GM10266 (cell line): ENCODE measurements around the gene GLYAT.

Source experiments
- DNase-seq: peaks from one replicate; pipeline ENCODE4 v3.0.0; 2012; ENCODE audit errors: extremely low spot score
- TF ChIP-seq, protein P1 (sequence below): IDR thresholded peaks from 2 replicates; pipeline ENCODE4 v1.5.1; 2012; ENCODE audit warnings: mild to moderate bottlenecking, low read depth; ENCODE audit not compliant: control insufficient read depth, insufficient read depth; ENCODE audit errors: missing control alignments

Gene GLYAT

GRCh38 chr11:58742981-58743880, 11.5 kb upstream of the GLYAT start:
- TF ChIP-seq, protein P1, sequence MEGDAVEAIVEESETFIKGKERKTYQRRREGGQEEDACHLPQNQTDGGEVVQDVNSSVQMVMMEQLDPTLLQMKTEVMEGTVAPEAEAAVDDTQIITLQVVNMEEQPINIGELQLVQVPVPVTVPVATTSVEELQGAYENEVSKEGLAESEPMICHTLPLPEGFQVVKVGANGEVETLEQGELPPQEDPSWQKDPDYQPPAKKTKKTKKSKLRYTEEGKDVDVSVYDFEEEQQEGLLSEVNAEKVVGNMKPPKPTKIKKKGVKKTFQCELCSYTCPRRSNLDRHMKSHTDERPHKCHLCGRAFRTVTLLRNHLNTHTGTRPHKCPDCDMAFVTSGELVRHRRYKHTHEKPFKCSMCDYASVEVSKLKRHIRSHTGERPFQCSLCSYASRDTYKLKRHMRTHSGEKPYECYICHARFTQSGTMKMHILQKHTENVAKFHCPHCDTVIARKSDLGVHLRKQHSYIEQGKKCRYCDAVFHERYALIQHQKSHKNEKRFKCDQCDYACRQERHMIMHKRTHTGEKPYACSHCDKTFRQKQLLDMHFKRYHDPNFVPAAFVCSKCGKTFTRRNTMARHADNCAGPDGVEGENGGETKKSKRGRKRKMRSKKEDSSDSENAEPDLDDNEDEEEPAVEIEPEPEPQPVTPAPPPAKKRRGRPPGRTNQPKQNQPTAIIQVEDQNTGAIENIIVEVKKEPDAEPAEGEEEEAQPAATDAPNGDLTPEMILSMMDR = peak; percentile 7
- DNase-seq = no peak

DNA sequence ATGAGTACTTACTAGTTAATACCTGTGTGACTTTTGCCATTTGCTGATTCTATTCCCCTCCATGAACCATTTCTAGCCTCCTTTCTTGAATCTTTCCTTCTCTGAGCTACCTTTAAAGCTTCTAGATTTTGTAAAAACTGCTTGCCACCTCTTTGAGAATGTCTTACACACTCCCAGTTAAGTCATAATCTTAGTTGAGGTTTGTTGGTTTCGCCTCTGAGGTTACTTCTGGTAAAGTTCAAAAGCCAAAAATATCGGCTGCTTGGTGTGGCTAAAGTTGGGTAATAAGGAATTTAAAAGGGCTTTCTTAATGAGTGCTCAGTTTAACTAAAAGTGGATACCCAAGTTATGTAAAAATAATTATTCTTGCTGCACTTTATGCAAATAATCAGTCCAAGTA, 10.4 kb upstream of the GLYAT start:
- TF ChIP-seq, protein P1 = no peak
- peak; percentile 13 for DNase-seq

- TF ChIP-seq, protein P1 = no peak
- DNase-seq = no peak
Observed at GRCh38 chr11:58741127-58741526, 9.4 kb upstream of the GLYAT start.

DNA sequence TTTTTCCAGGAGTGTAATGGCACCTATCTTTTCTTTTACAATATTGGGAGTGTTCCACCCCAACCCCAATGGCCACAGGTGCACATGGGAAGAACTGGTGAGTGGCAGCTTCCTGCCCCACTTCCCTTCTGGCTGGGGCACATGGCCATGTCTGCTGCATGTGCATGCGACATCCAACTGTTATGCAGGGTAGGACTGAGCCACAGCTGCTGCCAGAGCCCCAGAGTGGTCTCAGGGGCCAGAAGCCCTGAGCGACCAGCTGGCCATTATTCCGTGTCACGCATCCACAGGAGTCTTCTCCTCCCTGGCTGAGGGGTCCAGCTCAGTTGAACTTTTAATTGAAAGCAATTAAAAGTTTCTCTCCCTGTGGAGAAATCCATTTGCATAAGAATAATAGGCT, 8.7 kb upstream of the GLYAT start:
- TF ChIP-seq, protein P1 = no peak
- DNase-seq = no peak

- TF ChIP-seq, protein P1 = no peak
- DNase-seq = no peak
Observed at GRCh38 chr11:58739725-58740430, 8.1 kb upstream of the GLYAT start.

GRCh38 chr11:58734681-58735490, 3.1 kb upstream of the GLYAT start:
- TF ChIP-seq, protein P1 = no peak
- DNase-seq = no peak
